Left renal cortex interstitium (tissue), 4 donors: ENCODE measurements around the gene CMIP. TPM values are rescaled to one million over a fixed set of nuclear protein-coding genes. Genes with fewer than 3 reads are reported as not detected.
A peak's percentile ranks its signal among the peaks of the same experiment; 100 is the strongest.
"Not testable (repeated sequence)": the region's sequence is repeated elsewhere in the genome, so short reads cannot be mapped to it uniquely, and the experiment has no call there.

Experiments
- DNase-seq, 4 donors: peaks; one replicate each; pipeline ENCODE4 v3.0.0-alpha.2; 2013; ENCODE audit warnings: low read depth in 4 of 4, low spot score in 2 of 4, missing footprints in 1 of 4
- polyA plus RNA-seq, 4 donors: library from polyadenylated mRNA; unstranded; fragments of 120-200 nt; gene quantifications; one replicate each; pipeline ENCODE4 v1.2.1, GENCODE V29; 2013; ENCODE audit not compliant: insufficient read length in 4 of 4

Gene CMIP
- 10 to 100 TPM; 39.5 to 53.2 (median 42.3) TPM for polyA plus RNA-seq

DNA sequence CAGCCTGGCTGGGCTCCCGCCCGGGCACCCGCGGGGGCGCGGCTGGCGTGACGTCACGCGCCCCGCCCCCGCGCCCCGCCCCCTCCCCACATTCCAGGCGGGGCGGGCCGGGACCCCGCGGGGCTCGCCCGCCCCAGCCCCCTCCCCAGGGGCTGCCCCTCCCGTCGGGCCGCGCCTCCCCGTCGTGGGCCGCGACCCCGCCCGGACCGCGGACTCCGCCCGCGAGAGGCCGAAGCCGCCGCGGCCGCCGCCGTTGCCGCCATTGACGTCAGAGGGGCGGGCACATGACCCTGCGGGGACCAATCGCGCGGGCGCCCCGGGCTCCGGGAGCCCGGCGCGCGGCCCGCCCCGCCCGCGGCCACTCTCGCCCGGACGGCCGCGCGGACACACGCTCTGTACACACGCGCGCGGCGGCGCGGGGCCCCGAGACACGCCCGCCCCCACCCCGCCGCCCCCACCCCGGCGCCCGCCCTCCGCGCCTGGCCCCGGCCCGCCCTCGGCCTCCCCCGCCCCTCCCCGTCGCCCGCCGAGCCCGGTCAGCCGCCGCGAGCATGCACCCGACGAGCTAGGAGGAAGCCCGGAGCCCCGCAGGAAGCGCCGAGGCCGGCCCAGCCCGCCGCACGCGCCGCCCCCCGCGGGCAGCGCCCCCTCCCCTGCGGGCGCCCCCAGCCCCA is at the start of gene CMIP:
TSS of gene CMIP (plus strand) at position 361 of the 674 bp plus-strand sequence.
- no peak for DNase-seq

DNA sequence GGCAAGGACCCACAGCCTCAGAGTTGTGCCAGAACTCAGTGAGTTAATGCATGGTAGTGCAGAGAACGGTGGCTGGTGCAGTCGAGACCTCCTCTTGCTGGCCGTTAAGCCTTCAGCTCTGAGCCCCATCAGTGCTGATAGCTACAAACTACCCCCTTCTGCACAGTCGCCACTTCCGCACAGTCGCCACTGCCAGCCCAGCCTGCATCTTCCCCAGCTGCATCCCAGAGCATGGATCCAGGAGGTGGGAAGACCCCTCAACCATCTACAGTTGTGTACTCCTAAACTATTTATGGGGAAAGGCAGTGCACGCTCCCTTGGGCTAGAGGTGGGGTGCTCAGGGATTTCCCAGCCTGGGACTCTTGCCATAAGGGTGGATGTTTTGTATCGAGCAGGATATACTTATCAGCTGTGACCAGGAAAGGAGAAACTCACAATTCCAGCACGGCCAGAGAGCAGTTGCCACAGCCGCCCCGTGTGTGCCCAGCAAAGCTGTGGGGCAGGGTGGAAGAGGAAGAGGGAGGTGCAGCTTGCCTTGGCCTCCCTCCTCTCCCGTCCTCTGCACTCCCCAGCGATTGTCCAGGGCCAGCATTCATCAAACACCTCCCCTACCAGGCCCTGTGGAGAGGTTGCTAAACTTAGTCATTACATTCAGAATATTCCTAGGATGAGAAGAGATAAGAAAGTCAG is 49.5 kb upstream of the CMIP start:
- DNase-seq: no peak

DNA sequence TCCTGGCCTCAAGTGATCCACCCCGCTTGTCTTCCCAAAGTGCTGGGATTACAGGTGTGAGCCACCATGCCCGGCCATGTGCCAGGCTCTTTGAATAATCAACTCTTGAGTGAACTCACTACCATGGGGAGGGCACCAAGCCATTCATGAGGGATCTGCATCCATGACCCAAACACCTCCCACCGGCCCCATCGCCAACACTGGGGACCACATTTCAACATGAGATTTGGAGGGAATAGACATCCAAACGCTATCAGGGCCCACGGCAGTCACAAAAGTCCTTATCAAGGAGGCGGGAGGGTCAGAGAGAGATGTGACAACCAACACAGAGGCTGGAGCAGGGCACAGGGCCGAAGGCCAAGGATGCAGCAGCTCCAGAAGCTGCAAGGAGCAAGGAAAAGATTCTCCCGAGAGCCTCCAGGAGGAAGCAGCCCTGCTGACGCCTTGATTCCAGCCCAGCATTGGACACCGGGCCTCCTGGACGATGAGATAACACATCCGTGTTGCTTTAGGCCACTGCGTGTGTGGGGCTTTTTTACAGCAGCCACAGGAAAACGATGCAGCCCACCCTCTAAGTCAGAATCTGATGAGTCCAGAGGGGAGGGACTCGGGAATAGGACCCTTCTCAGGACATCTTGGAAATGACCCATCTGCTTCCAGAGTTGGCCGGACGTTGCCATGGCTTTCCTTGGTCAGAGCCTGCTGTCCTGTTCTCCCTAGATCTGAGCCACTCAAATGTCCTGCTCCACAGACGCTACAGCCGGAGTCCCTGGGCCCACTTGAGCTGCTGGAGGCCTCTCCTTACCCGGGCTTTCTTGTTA is 47.3 kb upstream of the CMIP start:
- no peak for DNase-seq

DNA sequence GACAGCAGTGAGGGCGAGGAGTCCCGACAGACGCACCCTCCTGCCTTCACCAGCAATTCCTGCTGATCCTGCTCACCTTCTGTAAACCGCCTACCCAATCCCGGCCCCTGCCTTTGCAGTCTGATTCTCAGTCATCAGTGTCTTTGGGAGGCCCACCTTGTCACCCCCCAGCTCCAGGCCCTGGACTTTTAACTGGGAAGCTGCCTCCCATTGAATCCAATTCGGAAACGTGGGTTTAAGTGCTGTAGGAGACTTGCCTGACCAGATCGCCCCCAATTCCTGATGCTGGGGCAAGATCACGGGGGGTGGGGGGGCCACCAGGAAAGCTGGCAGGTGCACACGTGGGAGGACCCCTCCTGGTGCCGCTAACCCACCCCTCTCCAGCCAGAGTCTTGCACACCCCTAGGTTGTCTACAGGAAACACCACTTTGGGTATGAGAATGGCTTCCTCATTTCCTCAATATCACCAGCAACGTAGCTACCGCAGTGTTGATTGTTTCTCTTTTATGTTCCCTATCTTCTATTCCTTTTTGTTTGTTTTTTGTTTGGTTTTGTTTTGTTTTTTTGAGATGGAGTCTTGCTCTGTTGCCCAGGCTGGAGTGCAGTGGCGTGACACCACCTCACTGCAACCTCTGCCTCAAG is 46.6 kb upstream of the CMIP start:
- no peak for DNase-seq

DNA sequence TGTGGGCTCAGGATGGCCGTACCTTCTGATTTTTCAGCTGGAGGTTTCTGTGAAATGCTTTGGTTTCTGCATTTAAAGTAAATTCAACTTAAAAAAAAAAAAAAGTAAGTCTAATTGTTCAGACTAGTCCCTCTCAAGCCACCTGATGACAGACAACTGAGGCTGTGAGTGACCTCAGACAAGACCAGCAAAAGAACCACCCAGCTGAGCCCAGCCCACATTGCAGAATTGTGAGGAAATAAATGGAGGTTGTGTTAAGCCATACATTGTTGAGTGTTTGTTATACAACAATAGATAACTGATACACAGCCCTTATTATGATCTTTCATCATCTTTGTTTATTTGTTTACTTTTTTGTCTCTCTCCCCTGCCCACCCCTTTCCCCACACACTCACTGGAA is 44.7 kb upstream of the CMIP start:
- no peak for DNase-seq

DNA sequence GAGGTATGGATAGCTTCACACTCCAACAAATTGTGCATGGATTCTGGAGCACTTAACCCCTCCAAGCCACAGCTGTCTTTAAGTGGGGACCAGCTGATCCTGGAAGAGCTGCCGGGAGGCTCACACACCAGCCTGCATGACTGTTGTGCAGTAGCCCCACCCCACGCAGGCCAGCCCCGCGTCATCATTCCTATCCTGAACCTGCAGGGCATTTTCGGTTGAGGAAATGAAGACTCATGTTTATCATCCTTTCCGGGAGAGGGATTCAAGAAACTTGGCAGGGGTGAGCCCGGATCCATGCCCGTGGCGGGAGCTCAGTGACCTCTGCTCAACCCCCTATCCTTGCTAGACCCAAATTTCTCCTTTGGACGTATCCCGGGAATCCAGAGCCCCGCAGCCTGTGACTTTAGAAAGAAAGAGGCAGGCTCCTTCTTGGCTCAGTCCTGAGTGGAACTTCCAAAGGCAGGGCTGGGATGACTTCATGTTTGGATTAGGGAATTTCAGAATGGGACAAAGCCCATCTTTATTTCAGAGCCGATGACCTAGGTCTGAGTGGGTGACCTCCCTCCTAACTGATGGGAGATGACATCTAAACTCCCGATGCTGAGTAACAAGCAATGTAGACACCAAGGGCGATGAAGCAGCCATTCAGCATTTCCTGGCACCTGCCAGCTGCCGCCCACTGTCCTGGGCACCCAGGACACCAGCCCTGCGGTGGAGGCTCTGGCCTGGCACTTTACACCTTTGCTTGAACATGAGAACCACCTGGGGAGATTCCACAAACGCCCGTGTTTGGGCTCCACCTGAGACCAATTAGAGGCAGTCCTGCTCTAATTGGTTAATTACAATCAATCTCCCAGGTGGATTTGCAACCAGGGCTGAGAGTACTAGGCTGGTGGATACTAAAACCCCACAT is 43.3 kb upstream of the CMIP start:
- no peak for DNase-seq

DNA sequence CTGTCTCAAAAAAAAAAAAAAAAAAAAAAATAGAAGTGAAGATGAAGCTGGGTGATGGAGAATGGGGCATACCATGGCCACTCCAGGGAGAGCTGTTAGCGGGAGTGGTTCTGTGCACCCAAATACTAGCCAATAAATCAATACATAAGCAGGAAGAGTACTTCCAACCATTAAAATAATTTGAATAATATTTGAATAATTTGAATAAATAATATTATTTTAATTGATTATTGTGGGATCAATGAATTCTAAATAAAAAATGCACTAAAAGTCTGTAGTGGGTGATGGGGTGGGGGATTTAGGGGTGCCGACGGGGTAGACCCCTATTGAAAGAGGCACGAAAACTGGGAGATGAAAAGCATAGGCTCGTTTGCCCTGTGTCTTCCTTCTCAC is 41.4 kb upstream of the CMIP start:
- no peak for DNase-seq

DNA sequence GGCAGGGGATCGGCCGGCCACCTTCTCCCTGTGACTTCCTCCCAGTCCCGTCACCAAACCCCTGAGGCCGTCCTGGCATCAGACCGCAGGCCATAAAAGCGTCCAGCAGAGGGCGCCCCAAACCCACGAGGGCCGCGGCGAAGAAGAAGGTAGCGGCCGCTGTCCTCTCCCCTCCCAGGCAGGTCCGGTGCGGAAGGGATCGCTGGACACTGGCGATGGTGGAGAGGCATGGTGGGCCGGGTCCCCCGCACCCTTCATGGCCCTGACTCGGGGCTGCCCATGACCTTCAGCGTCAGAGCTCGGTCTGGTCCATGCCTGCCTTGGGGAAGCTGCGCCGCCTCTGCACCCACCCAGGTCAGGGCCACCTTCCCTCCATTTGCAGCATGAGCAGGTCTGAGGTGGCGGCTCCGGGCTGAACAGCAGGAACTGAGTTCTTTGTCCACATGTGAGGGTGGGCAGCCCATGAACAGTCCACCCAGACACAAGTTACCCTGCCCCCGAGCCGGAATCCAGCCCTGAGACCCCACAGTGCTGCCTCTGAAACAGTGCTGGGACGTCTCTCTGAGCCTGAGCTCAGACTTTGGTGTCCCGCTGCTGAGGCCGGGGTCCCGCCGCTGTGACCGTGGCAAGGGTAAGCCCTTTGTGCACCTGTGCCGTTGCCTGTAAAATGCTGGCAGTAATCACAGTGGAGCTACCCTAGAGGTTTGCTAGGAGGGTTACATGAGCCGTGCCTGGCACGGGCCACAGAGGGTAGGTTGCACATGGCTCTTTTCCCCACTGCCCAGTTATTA is 40.8 kb upstream of the CMIP start:
- peak; percentile 25 to 80 (median 58) for DNase-seq

DNA sequence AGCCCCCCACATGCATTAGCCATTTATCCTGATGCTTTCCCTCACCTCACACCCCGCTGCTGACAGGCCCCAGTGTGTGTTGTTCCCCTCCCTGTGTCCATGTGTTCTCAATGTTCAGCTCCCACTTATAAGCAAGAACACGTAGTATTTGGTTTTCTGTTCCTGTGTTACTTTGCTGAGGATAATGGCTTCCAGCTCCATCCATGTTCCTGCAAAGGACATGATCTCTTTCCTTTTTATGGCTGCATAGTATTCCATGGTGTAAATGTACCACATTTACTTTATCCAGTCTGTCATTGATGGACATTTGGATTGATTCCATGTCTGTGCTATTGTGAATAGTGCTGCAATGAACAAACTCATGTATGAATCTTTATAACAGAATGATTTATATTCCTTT is 39.6 kb upstream of the CMIP start:
- DNase-seq: not testable (repeated sequence)

DNA sequence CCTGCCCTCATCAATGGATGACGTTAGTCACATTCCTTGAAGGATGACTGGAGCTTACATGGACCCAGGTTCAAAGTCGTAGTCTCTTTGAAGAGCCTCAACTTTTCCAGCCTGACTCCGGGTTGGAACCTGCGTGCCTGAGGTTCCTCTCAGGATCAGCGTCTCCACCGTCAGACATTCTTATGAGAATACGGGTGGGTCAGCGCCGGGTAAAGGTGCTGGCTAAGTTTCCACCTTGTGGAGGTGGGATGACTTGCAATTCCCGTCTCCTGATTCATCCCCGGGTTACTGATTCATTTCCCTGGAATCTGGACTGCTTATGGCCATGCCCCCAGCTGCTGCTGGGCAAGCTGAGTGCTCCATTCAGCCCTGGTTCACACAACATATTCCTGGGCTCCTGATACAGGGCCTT is 38.9 kb upstream of the CMIP start:
- no peak for DNase-seq

DNA sequence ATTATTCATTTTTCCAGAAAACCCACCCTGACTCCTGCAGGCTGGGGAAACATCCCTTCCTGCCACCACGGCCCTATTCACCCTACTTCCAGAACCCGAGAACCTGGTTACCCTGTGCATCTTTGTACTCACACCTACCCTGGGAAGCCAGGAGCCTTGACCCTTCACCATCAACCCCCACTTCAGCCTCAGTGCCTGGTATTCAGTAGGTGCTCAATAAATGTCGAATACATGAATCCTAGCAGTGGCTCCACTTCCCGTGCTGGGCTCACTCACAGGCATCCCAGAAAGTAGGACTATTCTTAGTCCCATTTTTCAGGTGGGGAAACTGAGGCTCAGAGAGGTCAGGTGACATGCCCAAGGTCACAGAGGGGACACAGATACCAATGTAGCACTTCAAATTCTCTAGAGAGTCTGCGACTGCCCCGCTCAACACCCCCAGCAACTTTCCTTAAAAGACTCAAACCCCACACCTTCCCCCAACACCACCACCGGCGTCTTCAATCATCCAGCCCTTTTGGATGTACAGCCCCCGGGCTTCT is 36.1 kb upstream of the CMIP start:
- no peak for DNase-seq

DNA sequence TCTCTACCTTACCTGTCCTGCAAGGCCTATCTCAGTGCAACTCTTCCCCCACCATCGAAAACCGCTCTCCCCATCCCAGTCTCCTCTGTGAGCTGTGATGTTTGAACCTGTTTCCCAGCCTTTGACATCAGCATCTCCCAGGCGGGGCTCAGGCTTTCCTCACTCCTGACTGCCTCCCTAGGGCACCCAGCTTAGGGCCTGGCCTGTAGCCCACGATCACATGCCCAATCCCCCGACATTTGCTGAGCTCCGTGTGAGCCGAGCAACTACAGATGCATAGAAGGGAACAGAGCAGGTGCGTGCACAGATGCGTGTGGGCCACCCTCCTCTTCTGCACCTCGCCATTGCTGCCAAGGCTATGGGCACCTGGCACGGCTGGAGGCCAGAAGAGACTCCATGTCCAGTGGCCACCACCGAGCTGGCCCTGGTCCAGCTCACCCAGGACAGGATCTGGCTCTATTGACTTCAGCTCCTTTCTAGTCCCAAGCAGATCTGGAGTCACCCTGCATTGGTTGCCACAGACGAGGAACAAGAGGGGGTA is 35.5 kb upstream of the CMIP start:
- no peak for DNase-seq

DNA sequence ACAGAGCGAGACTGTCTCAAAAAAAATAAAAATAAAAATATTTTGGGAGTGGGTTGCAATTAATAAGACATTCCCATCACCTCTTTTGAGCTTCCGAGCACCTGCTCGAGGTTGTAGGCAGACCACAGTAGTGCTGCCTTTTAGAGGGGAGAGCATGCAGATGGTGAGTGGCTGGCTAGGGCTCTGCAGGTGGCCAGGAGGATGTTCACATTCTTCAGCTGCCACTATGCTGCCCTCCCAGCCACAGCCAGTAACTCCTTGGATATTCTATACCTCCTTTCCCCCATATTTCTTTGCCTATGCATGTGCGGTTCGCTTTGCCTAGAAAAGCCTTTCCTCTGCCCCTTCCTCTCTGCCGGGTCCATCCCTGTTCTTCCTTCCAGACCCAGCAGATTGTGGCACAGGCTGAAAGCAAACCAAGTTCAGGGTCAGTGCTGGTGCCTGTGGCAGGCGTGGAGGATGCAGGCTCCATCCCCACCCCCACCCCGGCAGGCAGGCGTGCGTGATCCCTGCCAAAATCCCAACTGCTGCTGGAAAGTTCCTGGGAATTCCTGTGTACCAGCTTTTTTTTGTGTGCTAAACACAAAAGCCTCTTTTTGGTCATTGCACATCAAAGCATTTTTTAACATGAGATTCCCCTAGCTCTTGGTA is 33.8 kb upstream of the CMIP start:
- DNase-seq: no peak

DNA sequence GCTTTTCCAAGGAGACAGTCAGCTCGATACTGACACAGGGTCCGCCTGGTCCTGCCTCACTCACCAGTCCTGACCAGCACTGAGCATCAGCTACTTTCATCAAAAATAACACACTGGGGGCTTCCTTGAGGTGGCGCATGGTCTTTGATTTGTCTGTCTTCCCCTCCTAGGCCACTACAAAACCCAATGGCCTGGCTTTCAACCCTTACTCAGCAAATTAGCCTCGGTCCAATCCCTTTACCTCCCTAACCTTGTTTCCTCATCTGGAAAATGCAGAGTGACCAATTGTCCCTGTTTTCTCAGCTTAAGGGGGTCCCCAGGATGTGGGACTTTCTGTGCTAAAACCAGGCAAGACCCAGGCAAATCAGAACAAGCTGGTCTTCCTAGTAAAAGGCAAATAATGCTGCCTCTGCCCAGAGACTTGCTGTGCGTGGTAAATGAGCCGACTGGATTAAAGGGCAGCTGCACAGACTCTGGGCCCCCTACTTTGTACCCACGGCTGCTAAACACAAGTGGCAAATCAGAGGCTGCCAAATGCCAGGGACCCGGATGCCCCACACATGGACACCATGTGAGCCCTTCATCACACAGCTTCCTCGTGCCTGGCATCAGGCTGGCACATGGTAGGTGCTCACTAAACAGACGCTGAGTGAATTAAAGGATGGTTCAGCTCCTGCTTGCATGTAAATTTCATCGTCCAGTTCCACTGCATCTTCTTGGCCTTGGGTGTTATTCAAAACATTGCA is 31.2 kb upstream of the CMIP start:
- DNase-seq: no peak

DNA sequence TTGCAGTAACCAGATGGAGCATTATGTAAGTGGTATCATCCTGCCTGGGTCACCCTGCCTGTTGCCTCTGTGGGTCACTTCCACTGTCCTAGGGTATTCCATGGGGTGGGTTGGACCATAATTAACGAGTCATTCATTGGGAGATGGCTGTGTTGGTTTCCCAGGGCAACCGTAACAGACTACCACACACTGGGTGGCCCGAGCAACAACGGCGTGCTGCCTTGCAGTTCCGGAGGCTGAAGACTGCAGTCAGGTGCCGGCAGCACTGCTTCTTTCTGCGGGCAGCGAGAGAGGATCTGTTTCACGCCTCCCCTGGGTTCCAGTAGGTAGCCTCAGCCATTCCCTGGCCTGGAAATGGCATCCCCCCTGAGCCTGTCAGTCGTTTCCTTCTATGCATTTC is 28.9 kb upstream of the CMIP start:
- DNase-seq: no peak

DNA sequence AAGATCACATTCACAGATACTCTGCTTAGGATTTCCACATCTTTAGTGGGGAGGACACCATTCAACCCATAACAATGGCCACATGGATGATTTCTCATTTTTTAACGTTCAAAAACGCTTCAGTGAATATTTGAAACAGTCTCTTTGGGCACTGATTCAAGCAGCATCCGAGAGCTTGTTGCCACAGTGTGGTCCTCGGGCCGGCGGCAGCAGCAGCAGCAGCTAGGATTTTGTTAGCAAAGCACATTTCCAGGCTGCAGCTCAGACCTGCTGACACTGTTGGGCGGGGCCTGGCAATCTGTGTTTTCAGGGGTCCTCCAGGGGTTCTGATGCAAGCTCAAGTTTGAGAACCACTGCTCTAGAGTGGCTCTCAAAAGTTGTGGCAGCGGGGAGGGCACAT is 27.9 kb upstream of the CMIP start:
- DNase-seq: no peak

DNA sequence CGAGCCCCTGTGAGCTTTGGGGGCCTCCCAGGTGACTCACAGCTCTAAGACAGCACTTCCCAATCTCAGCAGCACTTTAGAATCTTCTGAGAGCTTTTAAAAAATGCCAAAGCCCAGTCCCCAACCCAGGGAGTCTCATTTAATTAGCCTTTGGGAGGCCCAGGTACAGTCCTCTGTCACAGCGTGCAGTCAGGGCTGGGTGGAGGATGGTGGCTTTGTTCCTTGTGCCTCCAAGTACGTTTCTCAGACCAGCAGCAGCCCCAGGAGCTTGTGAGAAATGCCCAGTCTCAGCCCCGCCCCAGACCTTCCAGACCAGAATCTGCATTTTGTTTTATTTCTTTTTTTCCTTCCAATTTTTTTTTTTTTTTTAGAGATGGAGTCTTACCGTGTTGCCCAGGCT is 27.4 kb upstream of the CMIP start:
- no peak for DNase-seq
